Upper lobe of left lung (tissue), 6 donors: Measurements from ENCODE around the gene ACTL8. TPM values are rescaled to one million over a fixed set of nuclear protein-coding genes. Genes with fewer than 3 reads are reported as not detected.

ENCODE experiments used
- ATAC-seq, 2 donors: fragments of 200-7000 bp; cut with Tn5 transposase; one replicate each; pipeline ENCODE4 v1.9.1; 2022; ENCODE audit warnings: mild to moderate bottlenecking in 2 of 2, moderate library complexity in 2 of 2; ENCODE audit not compliant: low FRiP score in 2 of 2
- DNase-seq, 2 donors: peaks; one replicate each; pipeline ENCODE4 v3.0.0-alpha.2; 2019 to 2020
- H3K27ac ChIP-seq, 4 donors: fragments of 200-600 bp; sonication (generic); one replicate each; pipeline ENCODE4 v1.5.1; 2016 to 2019
- H3K27me3 ChIP-seq, 4 donors: fragments of 200-600 bp; sonication (generic); one replicate each; pipeline ENCODE4 v1.5.1; 2017 to 2019
- H3K36me3 ChIP-seq, 4 donors: fragments of 200-600 bp; sonication (generic); one replicate each; pipeline ENCODE4 v1.5.1; 2016 to 2019
- H3K4me1 ChIP-seq, 4 donors: fragments of 200-600 bp; sonication (generic); one replicate each; pipeline ENCODE4 v1.5.1; 2018 to 2019
- H3K4me3 ChIP-seq, 4 donors: fragments of 200-600 bp; sonication (generic); one replicate each; pipeline ENCODE4 v1.5.1; 2017 to 2019; ENCODE audit warnings: mild to moderate bottlenecking in 2 of 4, moderate library complexity in 1 of 4
- H3K9me3 ChIP-seq, 4 donors: fragments of 200-600 bp; sonication (generic); one replicate each; pipeline ENCODE4 v1.5.1; 2018 to 2019
- CTCF ChIP-seq, 6 experiments: fragments of 450-650 bp in 4 of 6; fragments of 200-600 bp in 2 of 6; sonication (generic) in 2 of 6; IDR thresholded peaks; one replicate each; pipeline ENCODE4 v1.5.1; 2016 to 2019; ENCODE audit warnings: antibody characterized with exemption in 6 of 6
- EP300 ChIP-seq, 4 donors: sonication (generic); formaldehyde crosslinking; IDR thresholded peaks; one replicate each; pipeline ENCODE4 v1.5.1; 2017; ENCODE audit warnings: antibody characterized with exemption in 4 of 4, control low read depth in 2 of 4
- POLR2A ChIP-seq, 4 donors: fragments of 450-650 bp; IDR thresholded peaks; one replicate each; pipeline ENCODE4 v1.5.1; 2016 to 2017; ENCODE audit warnings: antibody characterized with exemption in 4 of 4, mild to moderate bottlenecking in 2 of 4
- POLR2AphosphoS5 ChIP-seq, 2 donors: sonication (generic); formaldehyde crosslinking; IDR thresholded peaks; one replicate each; pipeline ENCODE4 v1.5.1; 2017; ENCODE audit warnings: antibody characterized with exemption in 2 of 2
- WGBS, 2 donors: methylation state at CpG; one replicate each; pipeline ENCODE4 v1.1.5; 2017 to 2018; 5-methylcytosine and 5-hydroxymethylcytosine counted together
- total RNA-seq, 6 donors: library from RNA; depleted of rRNA in 4 of 6; stranded (reverse); fragments of >200 nt in 4 of 6; gene quantifications; one replicate each; pipeline versions ENCODE4 v1.1.0 to v1.2.1, GENCODE V29; 2016 to 2021
- donor health status: DM: no; HTN: no; CAD: no; lungs with moderate emphysema.
- donor health status: DM: no; HTN: yes; CAD: no; lungs with severe emphysema.

ACTL8 gene
- total RNA-seq, 6 donors from 2014 or later: not detected

- WGBS, 2 donors: 44 to 62% methylated on average over 8 of the region's 8 CpGs
- ATAC-seq (no peak), DNase-seq (no peak)
- TF ChIP-seq CTCF (IDR thresholded peaks at IDR 0.05): no peak
- TF ChIP-seq POLR2AphosphoS5 (IDR thresholded peaks at IDR 0.05): no peak
- TF ChIP-seq EP300 (IDR thresholded peaks at IDR 0.05): no peak
- no peak for TF ChIP-seq POLR2A (IDR thresholded peaks at IDR 0.05)
- no peaks in the 10 kb centered on the region for H3K4me1 ChIP-seq
- no peak overlapping the region for H3K27ac ChIP-seq
- no peaks in the 10 kb centered on the region for H3K36me3 ChIP-seq
- peaks cover 0 to 2% (median 0%) of the 10 kb centered on the region in 4 donors for H3K27me3 ChIP-seq
- H3K9me3 ChIP-seq: no peaks in the 10 kb centered on the region
- H3K4me3 ChIP-seq: no peak overlapping the region
Measured at GRCh38 chr1:17834561-17835100, 79.5 kb downstream of the ACTL8 start.

GRCh38 chr1:17837233-17838030, 82.3 kb downstream of the ACTL8 start:
- Histone ChIP-seq H3K36me3 (no peaks in the 10 kb centered on the region), H3K4me1 (peaks cover 0 to 5% (median 0%) of the 10 kb centered on the region in 4 donors), H3K4me3 (no peak overlapping the region), H3K27ac (no peak overlapping the region), H3K27me3 (no peaks in the 10 kb centered on the region), H3K9me3 (no peaks in the 10 kb centered on the region)
- TF ChIP-seq POLR2A (IDR thresholded peaks at IDR 0.05) (no peak), EP300 (IDR thresholded peaks at IDR 0.05) (no peak), CTCF (IDR thresholded peaks at IDR 0.05) (no peak), POLR2AphosphoS5 (IDR thresholded peaks at IDR 0.05) (no peak)
- ATAC-seq: no peak
- 64 to 69% methylated on average over 12 of the region's 12 CpGs for WGBS, 2 donors
- no peak for DNase-seq

- no peak for ATAC-seq
- H3K27ac ChIP-seq: no peak overlapping the region
- WGBS, 2 donors: 75 to 79% methylated on average over 8 of the region's 8 CpGs
- DNase-seq: no peak
- no peak overlapping the region for H3K4me3 ChIP-seq
- H3K9me3 ChIP-seq: no peaks in the 10 kb centered on the region
- H3K36me3 ChIP-seq: no peaks in the 10 kb centered on the region
- TF ChIP-seq EP300 (IDR thresholded peaks at IDR 0.05): no peak
- TF ChIP-seq POLR2A (IDR thresholded peaks at IDR 0.05): no peak
- TF ChIP-seq CTCF (IDR thresholded peaks at IDR 0.05): no peak
- TF ChIP-seq POLR2AphosphoS5 (IDR thresholded peaks at IDR 0.05): no peak
- peaks cover 0 to 5% (median 0%) of the 10 kb centered on the region in 4 donors for H3K4me1 ChIP-seq
- H3K27me3 ChIP-seq: no peaks in the 10 kb centered on the region
Measured at GRCh38 chr1:17839641-17840196, 84.6 kb downstream of the ACTL8 start.

GRCh38 chr1:17841944-17842343, 86.8 kb downstream of the ACTL8 start:
- DNase-seq (no peak), ATAC-seq (no peak)
- Histone ChIP-seq H3K27me3 (no peaks in the 10 kb centered on the region), H3K9me3 (no peaks in the 10 kb centered on the region), H3K4me1 (peaks cover 0 to 5% (median 0%) of the 10 kb centered on the region in 4 donors), H3K27ac (no peak overlapping the region), H3K36me3 (no peaks in the 10 kb centered on the region), H3K4me3 (no peak overlapping the region)
- 36 to 48% methylated on average over 2 of the region's 2 CpGs for WGBS, 2 donors
- TF ChIP-seq POLR2AphosphoS5 (IDR thresholded peaks at IDR 0.05) (no peak), EP300 (IDR thresholded peaks at IDR 0.05) (no peak)

- DNase-seq (no peak), ATAC-seq (no peak)
- peaks cover 0 to 5% (median 0%) of the 10 kb centered on the region in 4 donors for H3K4me1 ChIP-seq
- 35 to 49% methylated on average over 5 of the region's 5 CpGs for WGBS, 2 donors
- no peaks in the 10 kb centered on the region for H3K27me3 ChIP-seq
- H3K27ac ChIP-seq: no peak overlapping the region
- no peaks in the 10 kb centered on the region for H3K36me3 ChIP-seq
- TF ChIP-seq POLR2A (IDR thresholded peaks at IDR 0.05): no peak
- TF ChIP-seq EP300 (IDR thresholded peaks at IDR 0.05): no peak
- TF ChIP-seq CTCF (IDR thresholded peaks at IDR 0.05): no peak
- no peak for TF ChIP-seq POLR2AphosphoS5 (IDR thresholded peaks at IDR 0.05)
- no peak overlapping the region for H3K4me3 ChIP-seq
- H3K9me3 ChIP-seq: no peaks in the 10 kb centered on the region
Measured at GRCh38 chr1:17842686-17843085, 87.6 kb downstream of the ACTL8 start.
